Measurements from ENCODE around the gene DDRGK1. TPM values are rescaled to one million over a fixed set of nuclear protein-coding genes. Genes with fewer than 3 reads are reported as not detected.

The DDRGK1 gene
- polyA plus RNA-seq, 3 donors, result 39.9 to 42.7 (median 42.6) TPM

DNA sequence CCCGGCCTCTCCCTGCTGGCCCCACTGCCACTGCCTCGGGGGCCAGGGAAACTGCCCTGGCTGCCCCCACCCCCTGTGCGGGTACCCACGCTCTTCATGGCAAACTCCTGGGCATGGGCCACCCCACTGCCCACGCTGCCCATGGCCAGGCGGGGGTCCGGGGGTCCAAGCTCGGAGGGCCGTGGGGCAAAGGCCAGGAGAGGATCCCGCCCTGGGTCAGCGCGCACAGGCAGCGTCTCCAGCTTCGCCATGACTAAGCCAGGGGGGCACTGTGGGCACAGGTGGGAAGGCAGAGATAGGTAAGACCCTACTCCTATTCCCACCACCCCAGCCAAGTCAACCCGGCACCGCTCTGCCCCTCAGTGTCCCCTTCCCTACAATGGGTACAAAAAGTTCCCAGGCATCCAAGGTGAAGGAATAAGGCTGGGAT, 37.6 kb downstream of the DDRGK1 start:
- H3K27ac Mint-ChIP-seq, result no peak overlapping the region
- H3K4me1 ChIP-seq (ENCODE audit: control insufficient read depth in 1 of 2, insufficient read depth in 2 of 2, low read length in 2 of 2), result peaks cover 0 to 11% of the 10 kb centered on the region in 2 donors
- H3K79me2 ChIP-seq (ENCODE audit: insufficient read depth, low read length), result no peaks in the 10 kb centered on the region
- DNase-seq, result no peak
- peaks cover 0 to 16% of the 10 kb centered on the region in 2 donors for H3K9me3 ChIP-seq (replicated peaks in 1 of 2; ENCODE audit: control insufficient read depth in 1 of 2, insufficient read depth in 1 of 2, low read length in 2 of 2)
- H3K27ac ChIP-seq (ENCODE audit: low read depth in 1 of 2, low read length in 2 of 2), result no peak overlapping the region
- no peak overlapping the region for H2AFZ ChIP-seq (ENCODE audit: insufficient read depth, low read depth, low read length, poor library complexity, severe bottlenecking)
- intact Hi-C loops (cut with micrococcal nuclease), result no loop called here
- H3K36me3 ChIP-seq (replicated peaks in 1 of 2; ENCODE audit: control insufficient read depth in 1 of 2, insufficient read depth in 2 of 2, low read length in 2 of 2), result no peaks in the 10 kb centered on the region
- H4K20me1 ChIP-seq (ENCODE audit: insufficient read depth, low read length), result no peaks in the 10 kb centered on the region
- H3K4me3 ChIP-seq (replicated peaks in 1 of 3; ENCODE audit: low read depth in 2 of 3, low read length in 3 of 3), result no peak overlapping the region
- no peak overlapping the region for H3K9ac ChIP-seq (ENCODE audit: insufficient read depth, low read length, poor library complexity, severe bottlenecking)
- peaks cover 49 to 70% (median 61%) of the 10 kb centered on the region in 3 donors for H3K27me3 Mint-ChIP-seq (ENCODE audit: low read depth in 3 of 3)
- H3K4me3 Mint-ChIP-seq, result peak overlapping the region in 1 of 2 donors; percentile 73
- H3K4me1 Mint-ChIP-seq, result peaks cover 12% of the 10 kb centered on the region
- peaks cover 0 to 3% of the 10 kb centered on the region in 2 donors for H3K36me3 Mint-ChIP-seq
- H3K27me3 ChIP-seq (ENCODE audit: control insufficient read depth in 2 of 2, insufficient read depth in 2 of 2, low read length in 2 of 2), result peaks cover 15 to 51% of the 10 kb centered on the region in 2 donors
- TF ChIP-seq, protein P1, sequence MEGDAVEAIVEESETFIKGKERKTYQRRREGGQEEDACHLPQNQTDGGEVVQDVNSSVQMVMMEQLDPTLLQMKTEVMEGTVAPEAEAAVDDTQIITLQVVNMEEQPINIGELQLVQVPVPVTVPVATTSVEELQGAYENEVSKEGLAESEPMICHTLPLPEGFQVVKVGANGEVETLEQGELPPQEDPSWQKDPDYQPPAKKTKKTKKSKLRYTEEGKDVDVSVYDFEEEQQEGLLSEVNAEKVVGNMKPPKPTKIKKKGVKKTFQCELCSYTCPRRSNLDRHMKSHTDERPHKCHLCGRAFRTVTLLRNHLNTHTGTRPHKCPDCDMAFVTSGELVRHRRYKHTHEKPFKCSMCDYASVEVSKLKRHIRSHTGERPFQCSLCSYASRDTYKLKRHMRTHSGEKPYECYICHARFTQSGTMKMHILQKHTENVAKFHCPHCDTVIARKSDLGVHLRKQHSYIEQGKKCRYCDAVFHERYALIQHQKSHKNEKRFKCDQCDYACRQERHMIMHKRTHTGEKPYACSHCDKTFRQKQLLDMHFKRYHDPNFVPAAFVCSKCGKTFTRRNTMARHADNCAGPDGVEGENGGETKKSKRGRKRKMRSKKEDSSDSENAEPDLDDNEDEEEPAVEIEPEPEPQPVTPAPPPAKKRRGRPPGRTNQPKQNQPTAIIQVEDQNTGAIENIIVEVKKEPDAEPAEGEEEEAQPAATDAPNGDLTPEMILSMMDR (IDR thresholded peaks at IDR 0.05), result no peak
- H3K9me3 Mint-ChIP-seq, result peaks cover 0 to 10% (median 2%) of the 10 kb centered on the region in 7 donors
- no peak overlapping the region for H3K4me2 ChIP-seq (replicated peaks; ENCODE audit: extremely low read depth, low read length, poor library complexity, severe bottlenecking)
- 97% methylated on average over 9 of the region's 16 CpGs for WGBS (ENCODE audit: insufficient coverage)

DNA sequence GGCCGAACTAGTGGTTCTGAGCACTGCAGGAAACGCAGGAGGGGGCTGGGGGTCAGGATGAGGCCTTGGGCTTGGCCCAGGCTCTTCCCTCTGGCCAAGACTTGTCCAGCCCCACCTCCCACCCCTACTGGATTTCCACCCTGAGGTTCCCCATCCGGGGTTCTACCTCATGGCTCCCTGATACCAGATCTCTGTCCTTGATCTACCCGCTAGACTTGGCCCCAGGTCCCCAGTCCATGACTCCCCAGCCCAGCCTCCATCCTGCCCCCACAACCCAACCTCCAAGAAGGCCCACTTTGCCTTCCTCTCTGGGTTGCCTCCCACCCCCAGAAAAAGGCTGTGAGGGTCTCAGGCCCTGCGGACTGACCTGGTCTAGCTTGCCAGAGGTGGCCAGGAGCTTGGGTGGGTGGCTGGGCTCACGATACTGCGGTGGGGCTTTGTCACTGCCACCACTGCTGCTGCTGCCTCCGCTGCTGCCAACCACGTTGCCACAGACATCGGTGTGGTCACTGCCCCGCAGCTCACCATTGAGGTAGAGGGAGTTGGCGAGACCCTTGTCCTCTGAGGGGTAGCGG, 38.1 kb downstream of the DDRGK1 start:
- TF ChIP-seq, protein P1 (IDR thresholded peaks at IDR 0.05), result no peak
- H3K9me3 Mint-ChIP-seq, result peaks cover 0 to 9% (median 2%) of the 10 kb centered on the region in 7 donors
- H3K27me3 ChIP-seq (ENCODE audit: control insufficient read depth in 2 of 2, insufficient read depth in 2 of 2, low read length in 2 of 2), result peaks cover 11 to 46% of the 10 kb centered on the region in 2 donors
- no peak overlapping the region for H3K27ac Mint-ChIP-seq
- peaks cover 0 to 3% of the 10 kb centered on the region in 2 donors for H3K36me3 Mint-ChIP-seq
- H3K4me3 ChIP-seq (replicated peaks in 1 of 3; ENCODE audit: low read depth in 2 of 3, low read length in 3 of 3), result no peak overlapping the region
- no peak for DNase-seq
- no peak overlapping the region for H3K4me2 ChIP-seq (replicated peaks; ENCODE audit: extremely low read depth, low read length, poor library complexity, severe bottlenecking)
- peaks cover 12% of the 10 kb centered on the region for H3K4me1 Mint-ChIP-seq
- H3K4me1 ChIP-seq (ENCODE audit: control insufficient read depth in 1 of 2, insufficient read depth in 2 of 2, low read length in 2 of 2), result peaks cover 0 to 11% of the 10 kb centered on the region in 2 donors
- no peak overlapping the region for H2AFZ ChIP-seq (ENCODE audit: insufficient read depth, low read depth, low read length, poor library complexity, severe bottlenecking)
- no peak overlapping the region for H3K27ac ChIP-seq (ENCODE audit: low read depth in 1 of 2, low read length in 2 of 2)
- intact Hi-C loops (cut with micrococcal nuclease), result no loop called here
- peaks cover 45 to 64% (median 56%) of the 10 kb centered on the region in 3 donors for H3K27me3 Mint-ChIP-seq (ENCODE audit: low read depth in 3 of 3)
- 94% methylated on average over 12 of the region's 13 CpGs for WGBS (ENCODE audit: insufficient coverage)
- peaks cover 0 to 16% of the 10 kb centered on the region in 2 donors for H3K9me3 ChIP-seq (replicated peaks in 1 of 2; ENCODE audit: control insufficient read depth in 1 of 2, insufficient read depth in 1 of 2, low read length in 2 of 2)
- H3K9ac ChIP-seq (ENCODE audit: insufficient read depth, low read length, poor library complexity, severe bottlenecking), result no peak overlapping the region
- no peaks in the 10 kb centered on the region for H3K79me2 ChIP-seq (ENCODE audit: insufficient read depth, low read length)
- no peaks in the 10 kb centered on the region for H4K20me1 ChIP-seq (ENCODE audit: insufficient read depth, low read length)
- H3K36me3 ChIP-seq (replicated peaks in 1 of 2; ENCODE audit: control insufficient read depth in 1 of 2, insufficient read depth in 2 of 2, low read length in 2 of 2), result no peaks in the 10 kb centered on the region
- peak overlapping the region in 1 of 2 donors; percentile 67 for H3K4me3 Mint-ChIP-seq
